ENCODE data around the gene DMWD.

The DMWD gene

DNA sequence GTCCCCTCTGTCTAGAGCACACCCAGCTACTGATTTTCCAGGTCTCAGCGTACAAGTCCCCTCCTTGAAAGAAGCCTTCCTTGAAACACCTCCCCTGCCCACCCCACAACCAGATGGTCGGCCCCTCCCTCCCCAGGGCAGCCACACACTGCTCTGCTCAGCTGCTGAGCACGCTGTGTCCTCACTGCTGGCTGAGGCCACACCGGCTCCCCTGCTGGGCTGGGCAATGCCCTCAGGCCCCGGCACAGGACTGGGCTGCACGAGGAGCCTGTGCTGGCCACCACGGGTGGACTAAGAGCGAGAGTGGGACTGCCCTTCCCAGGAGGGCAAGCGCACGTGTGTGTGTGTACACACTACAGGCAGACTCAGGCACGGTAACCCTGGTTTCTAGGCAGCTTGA, 34.3 kb upstream of the DMWD start:
- Histone ChIP-seq H3K27ac (ENCODE audit: low read length) (no peak overlapping the region), H2AFZ (ENCODE audit: low read depth, low read length) (no peak overlapping the region), H3K27me3 (ENCODE audit: insufficient read depth, low read length, poor library complexity) (no peaks in the 10 kb centered on the region), H3K79me2 (ENCODE audit: insufficient read depth, low read length) (no peaks in the 10 kb centered on the region), H3K4me3 (ENCODE audit: low read depth in 1 of 2, low read length in 2 of 2) (no peak overlapping the region), H4K20me1 (ENCODE audit: insufficient read depth, low read length) (peaks cover 2% of the 10 kb centered on the region; the same call in 1 of the 2 replicates), H3K4me1 (ENCODE audit: insufficient read depth, low read length) (no peaks in the 10 kb centered on the region), H3K9ac (ENCODE audit: low read depth, low read length) (no peak overlapping the region), H3K36me3 (ENCODE audit: insufficient read depth, low read length) (peaks cover 95% of the 10 kb centered on the region), H3K9me3 (ENCODE audit: insufficient read depth, low read length, severe bottlenecking) (no peaks in the 10 kb centered on the region), H3K4me2 (ENCODE audit: insufficient read depth, low read length) (no peak overlapping the region)
- TF ChIP-seq EZH2 (IDR thresholded peaks at IDR 0.05; ENCODE audit: borderline replicate concordance, low read depth, low read length, severe bottlenecking): no peak
- TF ChIP-seq, protein P1, sequence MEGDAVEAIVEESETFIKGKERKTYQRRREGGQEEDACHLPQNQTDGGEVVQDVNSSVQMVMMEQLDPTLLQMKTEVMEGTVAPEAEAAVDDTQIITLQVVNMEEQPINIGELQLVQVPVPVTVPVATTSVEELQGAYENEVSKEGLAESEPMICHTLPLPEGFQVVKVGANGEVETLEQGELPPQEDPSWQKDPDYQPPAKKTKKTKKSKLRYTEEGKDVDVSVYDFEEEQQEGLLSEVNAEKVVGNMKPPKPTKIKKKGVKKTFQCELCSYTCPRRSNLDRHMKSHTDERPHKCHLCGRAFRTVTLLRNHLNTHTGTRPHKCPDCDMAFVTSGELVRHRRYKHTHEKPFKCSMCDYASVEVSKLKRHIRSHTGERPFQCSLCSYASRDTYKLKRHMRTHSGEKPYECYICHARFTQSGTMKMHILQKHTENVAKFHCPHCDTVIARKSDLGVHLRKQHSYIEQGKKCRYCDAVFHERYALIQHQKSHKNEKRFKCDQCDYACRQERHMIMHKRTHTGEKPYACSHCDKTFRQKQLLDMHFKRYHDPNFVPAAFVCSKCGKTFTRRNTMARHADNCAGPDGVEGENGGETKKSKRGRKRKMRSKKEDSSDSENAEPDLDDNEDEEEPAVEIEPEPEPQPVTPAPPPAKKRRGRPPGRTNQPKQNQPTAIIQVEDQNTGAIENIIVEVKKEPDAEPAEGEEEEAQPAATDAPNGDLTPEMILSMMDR (IDR thresholded peaks at IDR 0.05; ENCODE audit: borderline replicate concordance, extremely low read depth, low read length, poor library complexity, severe bottlenecking): no peak
- ATAC-seq (ENCODE audit: insufficient read depth, low read depth) (no peak), DNase-seq (no peak)

DNA sequence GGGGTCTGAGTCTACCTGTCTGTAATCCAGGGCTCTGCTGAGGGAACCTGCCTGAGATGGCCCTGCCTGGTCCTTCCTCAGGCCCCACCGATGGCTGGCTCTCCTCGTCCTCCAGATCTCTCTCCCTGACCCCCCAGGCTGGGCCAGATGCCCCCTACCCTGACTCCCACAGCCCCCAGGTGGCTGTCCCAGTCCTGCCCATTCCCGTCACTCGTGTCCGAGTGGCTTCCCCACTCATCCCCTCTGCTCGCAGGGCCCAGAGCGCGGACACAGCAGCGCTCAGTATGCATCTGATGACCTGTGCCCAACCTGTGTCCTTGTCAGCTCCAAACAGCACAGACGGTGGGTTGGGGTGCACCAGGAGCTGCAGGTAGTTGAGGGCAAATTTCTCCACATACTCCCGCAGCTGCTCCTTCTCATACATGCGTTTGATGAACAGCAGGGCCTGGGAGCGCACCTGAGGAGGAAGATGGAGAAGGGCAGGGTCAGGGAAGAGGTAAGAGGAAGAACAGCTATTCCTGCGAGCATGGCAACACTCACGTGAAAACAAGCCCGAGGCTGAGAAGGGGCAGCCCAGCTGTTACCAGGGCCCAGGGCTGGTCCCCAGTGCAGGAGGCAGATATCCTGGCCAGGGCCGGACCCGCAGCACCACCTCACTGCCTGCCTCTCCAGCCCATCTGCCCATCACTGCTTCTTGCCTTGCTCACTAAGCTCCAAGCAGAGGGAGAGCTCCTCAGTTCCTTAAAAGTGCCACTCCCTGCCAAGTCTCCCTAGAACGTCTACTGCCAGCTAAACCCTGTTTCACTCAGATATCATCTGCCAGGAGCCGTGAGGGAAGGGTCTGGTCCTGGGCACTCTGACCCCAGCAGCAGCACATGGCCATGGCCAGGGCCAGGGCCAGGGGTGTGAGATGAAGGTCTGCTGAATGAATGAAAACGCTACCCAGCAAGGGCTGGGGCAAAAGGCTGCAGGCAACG, 33.6 kb upstream of the DMWD start:
- Histone ChIP-seq H3K4me1 (ENCODE audit: insufficient read depth, low read length) (no peaks in the 10 kb centered on the region), H3K79me2 (ENCODE audit: insufficient read depth, low read length) (no peaks in the 10 kb centered on the region), H3K4me3 (ENCODE audit: low read depth in 1 of 2, low read length in 2 of 2) (no peak overlapping the region), H4K20me1 (ENCODE audit: insufficient read depth, low read length) (peaks cover 2% of the 10 kb centered on the region; the same call in 1 of the 2 replicates), H3K9ac (ENCODE audit: low read depth, low read length) (no peak overlapping the region), H3K27ac (ENCODE audit: low read length) (no peak overlapping the region), H2AFZ (ENCODE audit: low read depth, low read length) (no peak overlapping the region), H3K36me3 (ENCODE audit: insufficient read depth, low read length) (peaks cover 94% of the 10 kb centered on the region), H3K4me2 (ENCODE audit: insufficient read depth, low read length) (no peak overlapping the region), H3K27me3 (ENCODE audit: insufficient read depth, low read length, poor library complexity) (no peaks in the 10 kb centered on the region), H3K9me3 (ENCODE audit: insufficient read depth, low read length, severe bottlenecking) (no peaks in the 10 kb centered on the region)
- ATAC-seq (ENCODE audit: insufficient read depth, low read depth) (no peak), DNase-seq (no peak)
- TF ChIP-seq, protein P1 (IDR thresholded peaks at IDR 0.05; ENCODE audit: borderline replicate concordance, extremely low read depth, low read length, poor library complexity, severe bottlenecking): no peak
- TF ChIP-seq EZH2 (IDR thresholded peaks at IDR 0.05; ENCODE audit: borderline replicate concordance, low read depth, low read length, severe bottlenecking): no peak

DNA sequence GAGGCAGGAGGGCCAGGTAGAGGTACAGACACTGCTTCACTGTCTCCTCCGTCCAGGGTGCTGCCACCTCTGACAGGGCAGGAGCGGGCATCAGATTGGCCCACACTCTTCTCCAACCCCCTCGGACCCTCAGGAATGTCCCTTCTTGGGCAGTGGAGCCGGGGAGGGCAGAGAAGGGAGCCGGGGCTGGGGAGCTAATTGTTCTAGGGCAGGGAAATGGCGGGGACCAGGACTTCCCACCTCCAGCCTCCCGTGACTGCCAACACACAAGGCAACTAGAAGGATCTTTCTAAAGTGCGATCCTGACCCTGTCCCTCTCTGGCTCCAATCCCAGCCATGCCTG, 32.6 kb upstream of the DMWD start:
- no peaks in the 10 kb centered on the region for H3K27me3 ChIP-seq (ENCODE audit: insufficient read depth, low read length, poor library complexity)

More for the DNA sequence above, 32.6 kb upstream of the DMWD start:
- H3K36me3 ChIP-seq (ENCODE audit: insufficient read depth, low read length): peaks cover 95% of the 10 kb centered on the region
- DNase-seq (no peak), ATAC-seq (ENCODE audit: insufficient read depth, low read depth) (no peak)
- no peaks in the 10 kb centered on the region for H3K4me1 ChIP-seq (ENCODE audit: insufficient read depth, low read length)
- no peak overlapping the region for H2AFZ ChIP-seq (ENCODE audit: low read depth, low read length)
- no peak overlapping the region for H3K4me2 ChIP-seq (ENCODE audit: insufficient read depth, low read length)
- H3K9ac ChIP-seq (ENCODE audit: low read depth, low read length): no peak overlapping the region
- no peaks in the 10 kb centered on the region for H3K79me2 ChIP-seq (ENCODE audit: insufficient read depth, low read length)
- H3K9me3 ChIP-seq (ENCODE audit: insufficient read depth, low read length, severe bottlenecking): no peaks in the 10 kb centered on the region
- TF ChIP-seq, protein P1 (IDR thresholded peaks at IDR 0.05; ENCODE audit: borderline replicate concordance, extremely low read depth, low read length, poor library complexity, severe bottlenecking): no peak
- no peak for TF ChIP-seq EZH2 (IDR thresholded peaks at IDR 0.05; ENCODE audit: borderline replicate concordance, low read depth, low read length, severe bottlenecking)
- no peak overlapping the region for H3K4me3 ChIP-seq (ENCODE audit: low read depth in 1 of 2, low read length in 2 of 2)
- no peak overlapping the region for H3K27ac ChIP-seq (ENCODE audit: low read length)
- H4K20me1 ChIP-seq (ENCODE audit: insufficient read depth, low read length): peaks cover 2% of the 10 kb centered on the region; the same call in 1 of the 2 replicates
